PFSK-1 (cell line): ENCODE measurements around the gene RNF130.

Experiments
- FOXP2 ChIP-seq: optimal IDR thresholded peaks from 2 replicates; pipeline ENCODE3; 2011; ENCODE audit warnings: borderline replicate concordance, control low read depth, inconsistent platforms; ENCODE audit not compliant: insufficient read depth; ENCODE audit errors: extremely low read length, extremely low read depth
- POLR2AphosphoS5 ChIP-seq: IDR thresholded peaks from 2 replicates; pipeline ENCODE4 v1.6.1; 2012; ENCODE audit warnings: low read depth, mild to moderate bottlenecking, control low read depth, low read length, moderate library complexity
- SIN3A ChIP-seq: IDR thresholded peaks from 2 replicates; pipeline ENCODE4 v1.6.1; 2012; ENCODE audit warnings: mild to moderate bottlenecking, low read length, moderate library complexity, borderline replicate concordance; ENCODE audit not compliant: insufficient read depth
- TAF1 ChIP-seq: IDR thresholded peaks from 2 replicates; pipeline ENCODE4 v1.6.1; 2012; ENCODE audit warnings: low read length, control low read depth, borderline replicate concordance; ENCODE audit not compliant: insufficient read depth
- TF ChIP-seq, protein P1 (sequence below), 2 experiments: IDR thresholded peaks; 2 replicates each; pipeline versions ENCODE4 v1.6.1 to v1.8.0; 2011 to 2012; ENCODE audit warnings: low read depth in 2 of 2, low read length in 2 of 2, control low read depth in 1 of 2, inconsistent platforms in 1 of 2, mild to moderate bottlenecking in 1 of 2, moderate library complexity in 1 of 2; ENCODE audit not compliant: insufficient read depth in 1 of 2

Gene RNF130

DNA sequence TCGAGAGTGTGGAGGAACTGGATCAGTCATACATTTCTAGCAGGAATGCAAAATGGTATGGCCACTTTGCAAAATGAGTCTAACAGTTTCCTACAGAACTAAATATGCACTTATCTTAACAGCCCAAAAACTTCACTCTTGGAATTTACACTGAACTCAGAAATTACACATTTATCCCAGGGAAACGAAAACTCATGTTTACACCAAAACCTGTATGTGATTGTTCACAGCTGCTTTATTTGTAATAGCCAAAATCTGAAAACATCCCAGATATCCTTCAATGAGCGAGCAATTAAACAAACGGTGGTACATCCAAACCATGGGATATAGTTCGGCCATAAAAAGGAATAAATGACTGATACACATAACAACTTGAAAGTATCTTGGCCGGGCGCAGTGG lies 62.0 kb downstream of the RNF130 start:
- TF ChIP-seq TAF1 (no peak), POLR2AphosphoS5 (no peak), SIN3A (no peak), FOXP2 (no peak)
- TF ChIP-seq, protein P1, sequence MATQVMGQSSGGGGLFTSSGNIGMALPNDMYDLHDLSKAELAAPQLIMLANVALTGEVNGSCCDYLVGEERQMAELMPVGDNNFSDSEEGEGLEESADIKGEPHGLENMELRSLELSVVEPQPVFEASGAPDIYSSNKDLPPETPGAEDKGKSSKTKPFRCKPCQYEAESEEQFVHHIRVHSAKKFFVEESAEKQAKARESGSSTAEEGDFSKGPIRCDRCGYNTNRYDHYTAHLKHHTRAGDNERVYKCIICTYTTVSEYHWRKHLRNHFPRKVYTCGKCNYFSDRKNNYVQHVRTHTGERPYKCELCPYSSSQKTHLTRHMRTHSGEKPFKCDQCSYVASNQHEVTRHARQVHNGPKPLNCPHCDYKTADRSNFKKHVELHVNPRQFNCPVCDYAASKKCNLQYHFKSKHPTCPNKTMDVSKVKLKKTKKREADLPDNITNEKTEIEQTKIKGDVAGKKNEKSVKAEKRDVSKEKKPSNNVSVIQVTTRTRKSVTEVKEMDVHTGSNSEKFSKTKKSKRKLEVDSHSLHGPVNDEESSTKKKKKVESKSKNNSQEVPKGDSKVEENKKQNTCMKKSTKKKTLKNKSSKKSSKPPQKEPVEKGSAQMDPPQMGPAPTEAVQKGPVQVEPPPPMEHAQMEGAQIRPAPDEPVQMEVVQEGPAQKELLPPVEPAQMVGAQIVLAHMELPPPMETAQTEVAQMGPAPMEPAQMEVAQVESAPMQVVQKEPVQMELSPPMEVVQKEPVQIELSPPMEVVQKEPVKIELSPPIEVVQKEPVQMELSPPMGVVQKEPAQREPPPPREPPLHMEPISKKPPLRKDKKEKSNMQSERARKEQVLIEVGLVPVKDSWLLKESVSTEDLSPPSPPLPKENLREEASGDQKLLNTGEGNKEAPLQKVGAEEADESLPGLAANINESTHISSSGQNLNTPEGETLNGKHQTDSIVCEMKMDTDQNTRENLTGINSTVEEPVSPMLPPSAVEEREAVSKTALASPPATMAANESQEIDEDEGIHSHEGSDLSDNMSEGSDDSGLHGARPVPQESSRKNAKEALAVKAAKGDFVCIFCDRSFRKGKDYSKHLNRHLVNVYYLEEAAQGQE (IDR thresholded peaks at IDR 0.05; ENCODE audit: insufficient read depth in 1 of 2, low read depth in 2 of 2, low read length in 2 of 2) = no peak

DNA sequence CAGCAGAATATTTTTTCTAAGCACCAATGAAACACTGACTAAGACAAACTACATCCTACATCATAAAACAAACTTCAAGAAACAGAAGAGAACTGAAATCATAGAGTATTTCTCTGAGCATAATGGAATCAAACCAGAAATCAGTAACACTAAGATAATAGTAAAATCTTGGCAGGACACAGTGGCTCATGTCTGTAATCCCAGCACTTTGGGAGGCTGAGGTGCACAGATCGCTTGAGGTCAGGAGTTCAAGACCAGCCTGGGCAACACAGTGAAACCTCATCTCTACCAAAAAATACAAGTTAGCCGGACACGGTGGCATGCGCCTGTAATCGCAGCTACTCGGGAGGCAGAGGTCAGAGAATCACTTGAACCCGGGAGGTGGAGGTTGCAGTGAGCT lies 63.1 kb downstream of the RNF130 start:
- TF ChIP-seq POLR2AphosphoS5 (no peak), TAF1 (no peak), FOXP2 (no peak), SIN3A (no peak)
- TF ChIP-seq, protein P1 (IDR thresholded peaks at IDR 0.05; ENCODE audit: insufficient read depth in 1 of 2, low read depth in 2 of 2, low read length in 2 of 2) = no peak

DNA sequence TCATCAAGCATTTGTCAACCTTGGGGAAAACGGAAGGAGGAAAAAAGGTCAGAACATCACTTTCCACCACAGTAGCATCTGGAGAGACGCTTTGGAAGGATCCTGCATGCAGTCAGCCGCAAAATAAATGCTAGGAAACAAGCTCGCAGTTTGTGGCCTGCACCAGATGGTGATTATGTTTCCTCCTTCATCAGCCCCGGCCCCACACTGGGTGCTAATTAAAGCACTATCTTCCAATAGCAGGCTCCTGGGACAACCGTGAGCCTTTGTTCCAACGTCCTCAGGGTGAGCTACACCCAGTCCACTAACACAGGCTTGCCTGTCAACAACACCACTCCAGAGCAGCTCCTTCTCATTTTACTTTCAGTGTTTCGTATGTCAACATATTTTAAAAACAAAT lies 64.0 kb downstream of the RNF130 start:
- no peak for TF ChIP-seq POLR2AphosphoS5
- TF ChIP-seq TAF1 = no peak
- TF ChIP-seq FOXP2 = no peak
- no peak for TF ChIP-seq SIN3A
- TF ChIP-seq, protein P1 (IDR thresholded peaks at IDR 0.05; ENCODE audit: insufficient read depth in 1 of 2, low read depth in 2 of 2, low read length in 2 of 2) = no peak

DNA sequence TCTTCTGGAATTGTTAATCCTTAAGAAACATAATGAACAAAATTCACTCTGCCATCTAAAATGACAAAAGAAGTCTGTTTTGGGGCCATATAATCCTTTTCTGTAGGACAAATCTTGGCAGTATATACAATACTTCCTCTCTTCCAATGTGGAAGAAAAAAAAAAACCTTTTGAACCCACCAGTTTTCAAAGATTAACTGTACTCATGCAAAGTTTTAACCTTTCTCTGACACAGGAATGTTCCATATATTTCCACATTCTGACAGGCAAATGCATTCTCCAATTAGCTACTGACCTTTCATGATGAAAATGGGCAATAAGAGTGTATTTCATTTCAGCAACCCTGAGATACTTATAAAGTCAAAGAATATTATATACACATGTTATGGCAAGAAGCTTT lies 65.4 kb downstream of the RNF130 start:
- TF ChIP-seq, protein P1 (IDR thresholded peaks at IDR 0.05; ENCODE audit: insufficient read depth in 1 of 2, low read depth in 2 of 2, low read length in 2 of 2) = no peak
- TF ChIP-seq SIN3A (no peak), TAF1 (no peak), POLR2AphosphoS5 (no peak), FOXP2 (no peak)

DNA sequence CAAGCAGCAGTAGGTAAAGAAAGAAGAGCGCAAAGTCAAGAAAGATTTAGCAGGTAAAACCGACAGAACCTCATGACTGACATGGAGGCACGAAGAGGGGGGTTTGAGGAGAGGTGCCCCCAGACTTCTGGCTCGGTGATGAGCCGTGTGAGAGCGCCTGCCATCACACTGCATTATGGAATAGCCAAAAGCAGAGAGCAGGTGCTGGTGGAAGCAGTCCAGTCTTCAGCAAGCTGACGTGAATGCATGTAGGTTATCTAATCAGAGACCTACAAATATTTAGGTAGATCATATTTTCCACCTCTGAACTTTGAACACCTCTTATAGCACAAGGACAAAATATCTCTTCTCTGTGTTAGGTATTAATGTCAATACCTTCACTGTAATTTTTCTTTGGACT lies 68.4 kb downstream of the RNF130 start:
- TF ChIP-seq SIN3A (no peak), POLR2AphosphoS5 (no peak), TAF1 (no peak), FOXP2 (no peak)
- TF ChIP-seq, protein P1 (IDR thresholded peaks at IDR 0.05; ENCODE audit: insufficient read depth in 1 of 2, low read depth in 2 of 2, low read length in 2 of 2) = no peak
